DMS79 (cell line): ENCODE measurements around the gene DAPK1.
A peak's percentile ranks its signal among the peaks of the same experiment; 100 is the strongest.

ENCODE experiments used
- DNase-seq: peaks from one replicate; lab custom pipeline; 2025; lab: John Stamatoyannopoulos, UW

DAPK1 gene

DNA sequence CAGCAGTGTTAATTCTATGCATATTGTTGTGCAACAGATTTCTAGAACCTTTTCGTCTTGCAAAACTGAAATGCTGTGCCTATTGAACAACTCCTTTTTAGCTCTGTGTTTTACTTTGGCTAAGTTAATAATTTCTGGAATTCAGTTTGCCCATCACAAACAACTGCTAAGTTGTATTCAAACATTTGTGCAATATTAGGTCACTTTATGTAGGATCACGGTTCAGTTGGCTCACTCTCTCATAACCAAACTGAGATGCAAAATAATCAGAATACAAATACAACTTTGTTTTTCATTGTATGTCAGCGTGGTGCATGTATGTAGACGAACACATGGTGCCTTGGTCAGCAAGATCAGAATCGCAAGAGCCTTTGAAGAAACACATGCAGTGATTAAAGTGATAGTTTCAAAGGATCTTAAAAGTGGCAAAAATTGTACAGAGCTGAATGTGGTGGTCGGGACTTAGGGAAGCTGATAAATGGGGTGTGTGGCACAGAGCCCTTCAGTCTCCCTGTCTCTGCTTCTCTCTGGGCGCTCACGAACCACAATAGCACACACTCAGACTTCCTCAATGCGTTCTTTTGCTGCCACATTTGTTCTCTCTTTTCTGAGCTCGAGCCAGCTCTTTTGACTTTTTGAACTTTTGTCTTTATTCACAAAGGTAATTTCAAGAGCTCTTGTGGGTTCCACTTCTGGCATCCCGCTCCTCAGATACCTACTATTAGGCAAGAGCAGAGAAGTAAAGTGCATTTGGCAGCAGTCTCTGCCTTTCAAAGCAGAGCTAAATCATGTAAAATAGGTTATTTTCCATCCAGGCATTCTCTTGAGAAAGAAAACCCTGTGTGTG lies 115.8 kb downstream of the DAPK1 start:
- peak; percentile 0 for DNase-seq

DNA sequence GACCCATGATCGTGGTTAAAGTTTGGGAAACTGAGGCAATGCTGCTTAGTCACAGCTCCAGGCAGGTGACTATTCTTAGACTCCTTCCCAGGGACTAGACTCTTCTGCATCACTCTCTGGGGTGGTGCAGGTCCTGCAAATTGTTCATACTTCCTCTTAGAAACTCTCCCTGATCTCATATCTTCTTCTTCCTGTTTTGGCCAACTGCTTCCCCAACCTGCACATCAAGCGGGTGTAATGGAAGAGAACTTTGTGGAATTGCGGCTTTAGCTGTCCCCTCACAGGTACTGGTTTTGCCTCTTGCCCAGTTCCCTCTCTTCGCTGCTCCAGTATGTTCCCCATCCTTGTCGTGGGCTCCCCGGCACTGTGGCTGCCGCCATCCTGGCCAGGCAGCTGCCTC lies 116.7 kb downstream of the DAPK1 start:
- no peak for DNase-seq

DNA sequence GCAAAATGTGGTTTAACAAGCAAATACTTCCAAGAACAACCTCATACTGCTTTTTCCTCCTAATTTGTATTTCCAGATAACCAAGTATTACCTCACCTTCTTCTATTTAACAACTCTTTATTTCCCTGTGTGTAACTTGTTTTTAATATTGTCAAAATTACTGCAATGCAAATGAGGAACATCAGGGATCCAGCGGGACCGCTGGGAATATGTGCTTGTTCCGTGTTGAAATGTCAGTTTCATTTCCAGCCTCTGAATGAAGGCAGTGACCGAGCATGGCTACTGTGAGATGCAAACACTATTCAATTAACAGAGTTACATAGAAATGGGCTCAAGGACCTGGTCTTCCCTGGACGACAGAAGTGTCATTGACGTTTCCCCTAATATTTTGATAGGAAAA lies 117.5 kb downstream of the DAPK1 start:
- DNase-seq, result no peak

DNA sequence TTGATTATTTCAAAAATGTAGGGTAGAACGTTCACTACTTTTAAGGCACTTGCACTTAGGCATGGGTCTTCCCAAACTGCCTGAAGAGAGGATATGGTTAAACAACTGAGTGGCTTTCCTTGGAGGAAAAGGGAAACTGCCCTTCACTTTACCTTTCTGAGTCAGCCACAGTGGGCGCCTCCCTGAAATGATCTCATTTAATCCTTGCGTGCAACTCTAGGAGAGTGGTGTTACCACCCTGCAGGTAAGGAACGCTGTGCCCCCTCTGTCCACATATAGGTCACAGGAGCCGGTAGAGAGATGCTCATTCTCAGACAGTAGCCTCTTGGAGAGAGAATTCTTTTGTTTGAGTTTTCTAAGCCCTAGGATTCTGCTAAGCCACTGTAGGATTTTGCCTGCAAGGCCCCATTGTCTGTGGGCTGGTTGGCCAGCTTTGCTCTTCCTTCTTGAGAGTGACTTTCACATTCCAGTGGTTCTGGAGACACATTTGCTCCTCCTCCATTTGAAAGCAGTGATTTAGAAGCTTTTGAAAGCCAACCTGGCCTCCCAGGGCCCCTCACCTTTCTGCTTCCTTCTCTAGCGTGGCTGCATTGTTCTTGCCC lies 118.0 kb downstream of the DAPK1 start:
- DNase-seq, result no peak

DNA sequence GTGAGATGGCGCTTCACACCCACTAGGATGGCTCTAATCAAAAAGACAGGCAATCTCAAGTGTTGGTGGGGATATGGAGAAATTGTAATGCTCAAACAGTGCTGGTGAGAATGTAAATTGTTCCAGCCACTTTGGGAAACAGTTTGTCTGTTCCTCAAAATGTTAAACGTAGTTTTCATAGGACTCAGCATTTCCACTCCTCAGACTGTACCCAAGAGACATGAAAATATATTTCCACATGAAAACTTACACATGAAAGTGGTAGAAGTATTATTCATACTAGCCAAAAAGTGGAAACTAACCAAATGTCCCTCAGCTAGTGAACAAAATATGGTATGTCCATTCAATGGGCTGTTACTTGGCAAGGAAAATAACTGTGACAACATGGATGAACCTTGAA lies 120.6 kb downstream of the DAPK1 start:
- DNase-seq, result no peak

DNA sequence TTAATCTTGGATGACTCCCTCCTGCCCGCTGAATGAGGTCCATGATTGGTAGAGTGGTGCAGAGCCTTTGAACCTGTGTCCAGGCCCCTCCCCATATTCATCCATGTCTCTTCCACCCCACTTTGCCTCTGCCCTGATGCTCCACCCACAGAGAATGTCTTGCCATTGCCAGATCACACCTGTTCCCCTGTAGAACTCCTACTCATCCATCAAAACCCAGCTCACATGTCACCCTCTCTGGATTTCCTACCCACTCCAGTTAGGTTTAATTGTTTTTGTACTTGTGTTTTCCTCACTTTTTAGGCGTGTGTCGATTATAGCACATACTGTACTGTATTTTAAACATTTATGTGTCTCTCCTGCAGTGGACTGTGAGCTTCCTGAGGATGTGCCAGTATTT lies 121.3 kb downstream of the DAPK1 start:
- no peak for DNase-seq

DNA sequence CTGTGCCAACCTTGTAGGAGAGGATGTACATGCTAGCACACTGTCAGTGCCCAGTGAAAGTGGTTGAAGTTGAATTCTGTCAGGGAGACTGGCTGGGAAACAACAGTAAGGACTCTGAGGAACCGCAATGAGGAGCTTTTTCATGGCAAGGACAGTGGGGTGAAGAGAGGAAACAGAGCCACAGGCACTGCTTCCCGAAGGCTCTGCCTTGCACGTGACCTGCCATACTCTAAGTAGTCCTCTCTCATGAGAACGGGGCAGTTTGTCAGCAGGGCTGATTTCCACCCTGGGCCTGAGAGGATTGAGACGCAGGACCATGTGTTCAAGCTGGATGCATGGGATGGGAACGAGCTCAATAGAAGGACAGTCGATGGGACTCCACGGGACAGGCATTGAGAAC lies 121.7 kb downstream of the DAPK1 start:
- DNase-seq, result no peak

DNA sequence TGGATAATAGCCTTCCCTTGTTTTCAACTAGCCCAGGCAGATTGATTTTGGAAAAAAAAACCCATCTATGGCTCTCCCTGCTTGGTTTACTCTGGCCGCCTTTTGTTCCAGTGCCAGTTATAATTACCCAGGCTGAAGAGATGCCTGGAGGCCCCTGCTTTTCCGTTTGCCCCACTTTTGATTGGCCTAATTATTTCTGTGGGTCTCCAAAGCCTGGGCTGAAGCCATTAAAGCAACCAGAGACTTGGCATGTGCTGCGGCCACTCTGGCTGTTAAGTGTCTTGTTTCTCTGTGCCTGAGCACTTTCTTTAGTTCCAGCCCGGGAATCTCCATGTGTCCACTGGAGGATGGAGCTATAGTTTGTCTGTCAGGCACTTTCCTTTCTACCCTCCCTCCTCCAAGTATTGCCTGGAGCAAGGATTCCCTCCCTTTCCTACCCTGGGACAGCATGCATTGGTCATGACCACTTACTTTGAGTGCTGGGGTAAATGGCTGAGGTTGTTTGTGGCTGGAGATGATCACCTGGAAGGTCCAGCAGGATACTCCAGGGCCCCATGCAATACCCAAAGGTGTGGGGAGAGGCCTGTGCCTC lies 123.2 kb downstream of the DAPK1 start:
- no peak for DNase-seq

DNA sequence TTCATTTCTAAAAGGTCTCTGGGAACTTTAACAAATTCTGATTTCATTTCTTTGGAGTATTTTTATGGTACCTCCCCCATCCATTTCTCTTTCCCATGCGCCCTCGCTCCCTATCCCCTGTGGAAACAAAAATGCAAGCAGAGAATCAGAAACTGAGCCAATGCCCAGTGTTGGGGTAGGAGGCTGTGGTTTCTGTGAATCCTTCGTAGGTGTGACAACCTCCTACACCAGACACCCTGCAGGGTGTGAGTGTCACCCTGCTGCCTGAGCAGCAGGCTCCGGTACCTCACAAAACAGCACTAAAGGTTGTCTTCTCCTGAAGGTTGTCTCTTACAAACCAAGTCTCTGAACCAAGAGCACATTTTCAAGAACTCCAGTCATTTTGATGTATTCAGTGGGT lies 124.4 kb downstream of the DAPK1 start:
- no peak for DNase-seq

DNA sequence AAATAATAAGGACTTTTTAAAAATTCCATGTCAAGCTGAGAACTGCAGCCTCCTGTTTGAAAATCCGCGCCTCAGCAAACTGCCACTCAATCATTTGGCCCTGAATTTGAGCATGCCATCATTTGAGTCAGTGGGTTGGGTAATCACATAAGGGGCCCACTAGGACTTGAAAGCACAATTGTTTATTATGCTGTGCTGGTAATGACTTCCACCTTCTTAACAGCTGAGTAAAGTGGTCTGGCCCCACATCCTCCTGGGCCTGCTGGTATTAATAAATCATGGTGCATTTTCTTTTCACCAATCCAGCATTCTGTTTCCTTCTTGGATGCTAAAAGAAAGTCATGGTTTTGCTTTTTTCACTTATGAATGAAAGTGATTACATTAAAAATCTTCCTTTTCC lies 125.3 kb downstream of the DAPK1 start:
- DNase-seq, result no peak

DNA sequence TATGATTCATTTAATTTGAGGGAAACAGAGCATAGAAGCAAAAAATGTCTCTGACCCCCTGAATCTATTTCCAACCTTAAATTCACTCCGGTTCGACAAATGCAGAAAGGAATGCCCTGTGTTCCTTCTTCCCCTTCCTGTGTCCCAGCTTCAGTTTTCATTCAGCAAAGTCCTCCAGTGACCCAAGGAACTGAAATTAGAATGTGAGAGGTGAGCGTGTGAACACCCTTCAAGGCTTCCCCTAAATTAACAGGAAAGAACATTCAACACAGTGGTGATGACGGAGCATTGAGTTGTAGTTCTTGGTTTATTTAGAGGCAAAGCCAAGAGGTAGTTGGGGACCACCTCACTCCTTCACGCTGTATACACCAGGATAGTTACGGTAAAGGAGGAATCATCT lies 130.7 kb downstream of the DAPK1 start:
- no peak for DNase-seq

DNA sequence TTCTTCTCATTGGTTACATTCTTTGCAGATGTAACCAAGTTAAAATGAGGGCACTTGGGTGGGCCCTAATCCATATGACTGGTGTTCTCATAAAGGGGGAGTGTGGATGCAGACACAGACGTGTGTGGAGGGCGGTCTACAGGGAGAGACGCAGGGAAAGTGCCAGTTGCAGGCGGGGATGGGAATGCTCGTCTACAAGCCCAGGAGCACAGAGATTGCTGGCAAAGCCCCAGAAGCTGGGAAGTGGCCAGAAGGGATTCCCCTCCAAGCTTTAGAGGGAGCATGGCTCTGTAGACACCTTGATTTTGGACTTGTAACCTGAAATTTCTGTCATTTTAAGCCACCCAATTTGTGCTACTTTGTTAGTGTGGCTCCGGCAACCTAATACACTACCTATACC lies 131.4 kb downstream of the DAPK1 start:
- no peak for DNase-seq

DNA sequence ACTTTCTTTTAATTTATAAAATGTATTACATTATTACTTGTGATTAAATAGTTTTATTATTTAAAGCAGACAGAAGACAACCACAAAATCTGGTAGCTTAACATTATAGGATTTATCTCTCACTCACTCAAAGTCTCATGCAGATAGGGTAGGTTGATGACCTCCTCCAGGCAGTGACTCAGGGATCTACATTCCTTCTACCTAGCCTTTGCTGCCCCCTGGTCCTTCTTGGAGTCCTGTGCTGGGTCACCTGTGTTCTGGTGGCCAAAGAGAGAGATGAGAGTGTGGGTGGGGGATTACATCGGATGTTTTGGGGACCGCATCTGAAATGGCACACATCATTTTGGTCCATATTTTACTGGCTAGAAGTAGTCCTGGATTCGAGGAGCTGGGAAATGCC lies 132.6 kb downstream of the DAPK1 start:
- no peak for DNase-seq

DNA sequence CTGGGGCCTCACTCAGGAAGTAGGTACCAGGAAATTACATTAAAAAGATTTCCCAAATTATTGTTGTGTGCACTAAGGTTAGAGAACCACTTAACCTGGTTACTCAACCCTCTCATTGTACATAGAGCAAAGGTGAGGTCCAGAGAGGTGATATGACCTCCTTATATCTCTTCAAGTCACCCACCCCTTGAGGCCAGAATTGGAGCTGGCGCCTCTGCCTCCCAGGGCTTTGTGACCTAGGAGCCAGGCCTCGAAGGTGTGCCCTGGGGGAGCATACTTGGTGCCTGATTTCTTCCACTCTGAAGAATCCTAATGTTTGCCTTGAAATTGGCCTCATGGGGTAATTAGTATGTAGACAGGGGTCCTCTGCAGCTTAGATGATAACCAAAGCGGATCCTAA lies 133.2 kb downstream of the DAPK1 start:
- no peak for DNase-seq

DNA sequence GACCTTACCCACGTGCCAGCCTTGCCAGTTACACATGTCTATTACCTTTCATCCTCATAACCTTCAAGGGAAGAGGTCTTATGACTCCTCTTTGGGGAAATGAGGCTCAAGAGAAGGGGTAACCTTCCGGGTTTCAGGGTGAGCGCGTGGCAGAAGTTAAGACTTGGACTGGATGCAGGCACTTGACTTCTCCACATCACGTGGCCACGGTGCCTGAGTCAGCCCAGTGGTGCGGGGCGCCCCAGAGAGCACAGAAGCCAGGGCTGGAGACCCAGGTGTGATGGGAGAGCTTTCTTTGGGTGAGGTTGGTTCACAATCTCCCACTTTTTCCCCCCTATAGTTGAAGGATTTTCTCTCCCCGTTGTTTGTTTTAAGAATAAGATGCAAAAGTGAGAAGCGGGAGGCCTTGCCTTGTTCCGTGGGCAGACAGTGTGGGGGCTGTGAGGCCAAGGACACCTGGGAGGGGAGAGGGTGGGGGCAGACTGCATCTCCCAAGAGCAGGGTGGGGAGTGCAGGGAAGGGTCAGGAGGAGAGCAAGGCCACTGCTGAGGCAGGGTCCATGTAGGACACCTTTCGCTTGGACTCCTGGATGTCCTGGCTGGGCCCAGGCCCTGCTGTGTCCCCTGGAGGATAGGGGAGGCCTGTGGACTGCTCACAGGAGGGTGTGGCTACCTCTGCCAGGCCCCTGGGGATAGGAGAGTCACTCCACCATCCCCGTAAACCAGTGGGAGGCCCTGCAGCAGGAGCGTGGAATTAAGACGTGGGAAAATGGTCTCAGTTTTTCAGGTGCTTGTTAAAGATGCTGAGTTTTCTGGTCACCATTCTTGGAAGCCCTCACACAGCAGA lies 138.2 kb downstream of the DAPK1 start:
- DNase-seq, result no peak

DNA sequence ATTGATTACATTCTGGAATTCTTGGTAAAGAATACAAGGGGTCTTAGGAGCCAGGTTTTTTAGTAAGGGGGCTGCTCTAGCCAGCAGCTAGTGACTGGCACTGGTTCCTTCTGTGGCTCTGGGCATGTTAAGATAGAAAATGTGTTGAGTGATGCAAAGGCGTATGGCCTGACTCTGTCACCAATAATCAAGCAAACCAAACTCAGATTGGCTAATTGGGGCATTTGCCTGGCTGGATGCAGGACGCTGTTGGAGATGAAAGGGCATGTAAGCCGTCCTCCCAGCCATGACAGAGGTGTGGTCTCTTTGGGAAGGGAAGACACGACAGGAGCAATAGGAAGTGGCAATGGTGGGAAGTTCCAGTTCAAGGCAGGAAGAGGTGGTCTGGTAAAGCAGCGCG lies 140.6 kb downstream of the DAPK1 start:
- DNase-seq, result no peak

DNA sequence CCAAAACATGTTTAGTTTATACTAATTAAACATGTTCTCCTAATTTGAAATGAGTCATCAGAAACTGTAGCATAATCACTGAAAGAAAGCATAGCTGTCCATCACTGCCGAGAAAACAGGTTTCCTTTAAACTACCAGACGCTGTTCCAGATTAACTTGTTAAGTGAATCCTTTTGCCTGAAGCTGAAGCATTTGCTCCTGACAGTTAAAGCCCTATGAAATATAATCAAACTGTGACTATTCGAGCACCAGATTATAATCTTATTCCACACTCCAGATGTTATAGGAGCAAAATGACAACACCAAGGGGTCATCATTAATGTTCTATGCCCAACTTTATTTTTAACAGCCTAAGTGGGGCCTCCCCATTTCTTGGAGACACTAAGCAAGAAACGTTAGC lies 142.3 kb downstream of the DAPK1 start:
- DNase-seq, result no peak

DNA sequence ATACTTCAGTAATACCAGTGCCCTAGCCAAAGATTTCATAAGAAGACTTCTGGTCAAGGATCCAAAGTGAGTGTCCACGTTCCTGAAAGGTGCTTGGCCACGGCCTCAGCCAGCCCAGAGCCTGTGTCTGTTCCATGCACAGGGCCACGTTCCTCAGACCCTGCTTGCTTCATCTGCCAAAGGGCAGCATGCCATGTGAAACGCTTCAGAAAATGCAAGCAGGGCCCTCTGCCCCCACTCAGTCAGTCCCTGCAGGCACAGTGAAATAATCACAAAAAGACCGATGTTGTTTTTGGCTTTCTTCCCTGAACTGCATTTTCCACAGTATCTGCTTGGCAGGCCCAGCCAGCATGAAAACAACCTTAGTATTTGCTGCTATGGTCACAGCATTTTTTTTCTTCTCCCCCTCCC lies 142.7 kb downstream of the DAPK1 start:
- DNase-seq, result no peak

DNA sequence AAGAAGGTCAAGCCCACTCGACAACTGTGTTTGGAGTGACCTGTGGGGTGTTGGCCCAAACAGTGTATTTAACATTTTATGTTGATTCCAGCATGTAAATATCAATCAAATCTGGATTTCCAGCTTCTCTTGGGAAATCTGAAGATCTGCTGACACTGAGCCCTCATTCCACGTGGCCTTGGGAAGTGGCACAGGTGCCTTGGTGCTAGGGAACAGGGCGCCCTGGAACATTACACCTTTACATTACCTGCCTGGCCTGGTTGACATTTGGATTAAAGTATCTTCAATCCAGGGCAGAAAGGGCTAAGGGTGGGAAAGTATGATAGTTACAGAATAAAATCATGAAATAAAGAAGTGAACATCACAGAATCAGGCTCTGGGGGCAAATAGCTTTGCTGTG lies 143.4 kb downstream of the DAPK1 start:
- DNase-seq, result no peak

DNA sequence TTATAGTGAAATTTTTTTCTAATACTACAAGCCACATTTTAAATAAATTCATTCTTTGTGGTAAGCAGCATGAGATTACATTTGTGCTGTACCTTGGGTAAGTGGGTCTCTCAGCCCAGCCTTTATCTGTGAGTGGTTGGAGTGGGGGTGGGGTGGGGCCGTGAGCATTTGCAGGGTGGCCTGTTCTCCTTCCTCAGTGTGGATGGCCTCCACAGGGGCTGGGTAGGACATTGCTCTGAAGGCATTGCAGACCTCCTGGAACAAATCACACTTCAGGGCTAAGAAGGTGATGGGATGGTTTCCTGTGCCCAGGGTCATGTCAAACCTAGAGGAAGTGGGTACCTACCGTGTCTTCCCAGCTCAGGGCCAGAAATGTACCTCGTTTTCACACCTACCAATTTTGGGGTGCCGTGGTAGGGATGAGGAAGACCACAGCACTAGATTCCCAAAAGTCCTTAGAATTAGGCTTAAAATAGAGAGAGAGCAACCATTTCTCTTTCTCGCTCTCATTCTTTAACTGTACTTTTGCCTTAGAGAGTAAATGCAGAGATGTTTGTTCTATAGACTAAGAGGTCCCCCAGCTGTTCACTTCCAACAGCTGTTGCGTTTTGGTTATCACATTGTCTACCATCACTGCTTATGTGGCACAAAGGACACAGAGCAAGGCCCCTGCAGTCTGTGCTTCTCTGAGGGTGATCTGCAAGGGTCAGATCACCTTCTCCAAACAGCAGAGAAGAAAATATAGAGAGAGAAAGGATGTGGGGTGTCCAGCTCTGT lies 144.9 kb downstream of the DAPK1 start:
- DNase-seq, result no peak

DNA sequence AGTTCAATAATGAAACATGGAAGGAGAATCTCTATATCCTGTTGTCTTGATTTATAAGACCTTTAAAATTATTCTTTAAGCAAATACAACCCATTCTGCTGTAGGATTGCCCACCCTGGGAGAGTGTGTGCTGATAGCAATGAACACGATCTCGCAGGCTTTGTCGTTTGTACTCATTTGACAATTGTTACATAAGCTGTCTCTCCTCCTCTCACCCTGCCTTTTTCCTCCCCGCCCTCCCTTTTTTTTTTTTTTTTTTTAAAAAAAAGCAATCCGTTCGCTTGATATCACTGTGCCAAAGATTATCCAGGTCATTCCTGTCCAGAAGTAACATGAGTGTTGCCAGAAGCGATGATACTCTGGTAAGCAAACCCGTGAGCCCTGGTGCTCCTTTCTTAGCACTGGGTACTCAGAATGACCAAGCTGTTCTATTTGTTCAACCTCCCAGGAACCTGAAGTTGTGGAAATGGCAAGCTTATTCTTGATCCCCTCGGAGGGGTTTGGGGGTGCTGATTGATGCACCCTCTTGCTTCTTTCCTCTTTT lies 145.5 kb downstream of the DAPK1 start:
- DNase-seq, result no peak
